ENCODE measurements around the gene TPD52L2. TPM values are rescaled to one million over a fixed set of nuclear protein-coding genes. Genes with fewer than 3 reads are reported as not detected.
A peak's percentile ranks its signal among the peaks of the same experiment; 100 is the strongest.
"Not testable (repeated sequence)": the region's sequence is repeated elsewhere in the genome, so short reads cannot be mapped to it uniquely, and the experiment has no call there.

Gene TPD52L2
- total RNA-seq, 4 donors from 2014 or later, result 57.7 to 92.4 (median 59.8) TPM

DNA sequence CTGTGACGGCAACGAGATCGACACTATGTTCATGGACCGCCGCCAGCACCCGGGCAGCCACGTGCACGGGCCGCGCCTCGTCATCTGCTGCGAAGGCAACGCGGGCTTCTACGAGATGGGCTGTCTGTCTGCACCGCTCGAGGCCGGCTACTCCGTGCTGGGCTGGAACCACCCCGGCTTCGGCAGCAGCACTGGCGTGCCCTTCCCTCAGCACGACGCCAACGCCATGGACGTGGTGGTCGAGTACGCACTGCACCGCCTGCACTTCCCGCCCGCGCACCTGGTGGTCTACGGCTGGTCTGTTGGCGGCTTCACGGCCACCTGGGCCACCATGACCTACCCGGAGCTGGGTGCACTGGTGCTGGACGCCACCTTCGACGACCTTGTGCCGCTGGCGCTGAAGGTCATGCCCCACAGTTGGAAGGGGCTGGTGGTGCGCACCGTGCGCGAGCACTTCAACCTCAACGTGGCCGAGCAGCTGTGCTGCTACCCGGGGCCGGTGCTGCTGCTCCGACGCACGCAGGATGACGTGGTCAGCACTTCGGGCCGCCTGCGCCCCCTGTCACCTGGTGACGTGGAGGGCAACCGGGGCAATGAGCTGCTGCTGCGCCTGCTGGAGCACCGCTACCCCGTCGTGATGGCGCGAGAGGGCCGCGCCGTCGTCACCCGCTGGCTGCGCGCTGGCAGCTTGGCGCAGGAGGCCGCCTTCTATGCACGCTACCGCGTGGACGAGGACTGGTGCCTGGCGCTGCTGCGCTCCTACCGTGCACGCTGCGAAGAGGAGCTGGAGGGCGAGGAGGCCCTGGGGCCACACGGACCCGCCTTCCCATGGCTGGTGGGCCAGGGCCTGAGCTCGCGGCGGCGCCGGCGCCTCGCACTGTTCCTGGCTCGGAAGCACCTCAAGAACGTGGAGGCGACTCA lies 2.8 kb upstream of the TPD52L2 start:
- Histone ChIP-seq H3K36me3 (no peaks in the 10 kb centered on the region), H3K27me3 (peaks cover 0 to under 1% (median 0%) of the 10 kb centered on the region in 3 donors), H3K9me3 (no peaks in the 10 kb centered on the region), H3K4me3 (no peak overlapping the region), H3K27ac (no peak overlapping the region), H3K4me1 (peaks cover 35 to 49% of the 10 kb centered on the region in 2 donors)
- intact Hi-C loops (cut with DNase I; ENCODE audit: low total_unique reads), result loop anchor here (10.0 kb wide), 1 partner anchor 237 kb away; the partner anchor contains the start of gene GMEB2
- ATAC-seq, result no peak
- in situ Hi-C loops (cut with MboI; ENCODE audit: low sequenced_read_pairs in 4 of 4), result loop anchor here in 1 of 4 donors (10.0 kb wide), 1 partner anchor 77 kb away; no protein-coding TSS in a partner anchor
- TF ChIP-seq CTCF (IDR thresholded peaks at IDR 0.05 in 4 of 5, conservative IDR thresholded peaks at IDR 0.05 in 1 of 5) (no peak), POLR2A (IDR thresholded peaks at IDR 0.05) (no peak)
- no peak for DNase-seq

- Histone ChIP-seq H3K27me3 (no peaks in the 10 kb centered on the region), H3K9me3 (no peaks in the 10 kb centered on the region), H3K4me1 (peaks cover 29 to 42% of the 10 kb centered on the region in 2 donors), H3K36me3 (no peaks in the 10 kb centered on the region), H3K27ac (peak overlapping the region; percentile 97 to 99 (median 98)), H3K4me3 (peak overlapping the region; percentile 70 to 99 (median 88))
- ATAC-seq, result no peak
- TF ChIP-seq CTCF (IDR thresholded peaks at IDR 0.05 in 4 of 5, conservative IDR thresholded peaks at IDR 0.05 in 1 of 5), result no peak
- no peak for TF ChIP-seq POLR2A (IDR thresholded peaks at IDR 0.05)
- DNase-seq, result no peak
- intact Hi-C loops (cut with DNase I; ENCODE audit: low total_unique reads) (loop anchor here (10.0 kb wide), 1 partner anchor 238 kb away; the partner anchor contains the start of gene GMEB2), in situ Hi-C loops (cut with MboI; ENCODE audit: low sequenced_read_pairs in 4 of 4) (loop anchor here in 1 of 4 donors (10.0 kb wide), 1 partner anchor 78 kb away; no protein-coding TSS in a partner anchor)
Observed at GRCh38 chr20:63863021-63863797, 1.9 kb upstream of the TPD52L2 start.

GRCh38 chr20:63863798-63864544 lies 1.1 kb upstream of the TPD52L2 start:
- peak; percentile 68 to 76 for DNase-seq
- Histone ChIP-seq H3K27ac (peak overlapping the region; percentile 97 to 99 (median 98)), H3K36me3 (peaks cover 0 to 5% of the 10 kb centered on the region in 2 donors), H3K4me1 (peaks cover 27 to 34% of the 10 kb centered on the region in 2 donors), H3K9me3 (no peaks in the 10 kb centered on the region), H3K27me3 (no peaks in the 10 kb centered on the region), H3K4me3 (peak overlapping the region; percentile 70 to 99 (median 88))
- intact Hi-C loops (cut with DNase I; ENCODE audit: low total_unique reads), result loop anchor here (2.0 to 10.0 kb wide), 4 partner anchors 33 to 239 kb away; partner anchors contain the start of genes GMEB2 and ZBTB46
- TF ChIP-seq CTCF (IDR thresholded peaks at IDR 0.05 in 4 of 5, conservative IDR thresholded peaks at IDR 0.05 in 1 of 5), result peak; percentile 59 to 73 (median 69)
- no peak for TF ChIP-seq POLR2A (IDR thresholded peaks at IDR 0.05)
- ATAC-seq, result peak; percentile 45 to 50
- in situ Hi-C loops (cut with MboI; ENCODE audit: low sequenced_read_pairs in 4 of 4), result loop anchor here in 1 of 4 donors (10.0 kb wide), 1 partner anchor 79 kb away; no protein-coding TSS in a partner anchor

- H3K27ac ChIP-seq, result peak overlapping the region; percentile 97 to 99 (median 98)
Observed at GRCh38 chr20:63864545-63864977, 509 bp upstream of the TPD52L2 start.

GRCh38 chr20:63867042-63867441 lies 2.0 kb downstream of the TPD52L2 start:
- not testable (repeated sequence) for H3K27me3 ChIP-seq, ATAC-seq, H3K27ac ChIP-seq, H3K4me3 ChIP-seq, H3K9me3 ChIP-seq, DNase-seq
- Histone ChIP-seq H3K36me3 (peaks cover 0 to 35% of the 10 kb centered on the region in 2 donors), H3K4me1 (peaks cover 25 to 27% of the 10 kb centered on the region in 2 donors)
- intact Hi-C loops (cut with DNase I; ENCODE audit: low total_unique reads) (loop anchor here (10.0 kb wide), 1 partner anchor 242 kb away; the partner anchor contains the start of gene GMEB2), in situ Hi-C loops (cut with MboI; ENCODE audit: low sequenced_read_pairs in 4 of 4) (loop anchor here in 1 of 4 donors (10.0 kb wide), 1 partner anchor 82 kb away; no protein-coding TSS in a partner anchor)

More at GRCh38 chr20:63864545-63864977, 509 bp upstream of the TPD52L2 start:
- H3K27me3 ChIP-seq, result no peaks in the 10 kb centered on the region
- intact Hi-C loops (cut with DNase I; ENCODE audit: low total_unique reads), result loop anchor here (2.0 to 10.0 kb wide), 4 partner anchors 34 to 240 kb away; partner anchors contain the start of genes GMEB2 and ZBTB46
- no peak for DNase-seq
- peak overlapping the region; percentile 70 to 99 (median 88) for H3K4me3 ChIP-seq
- in situ Hi-C loops (cut with MboI; ENCODE audit: low sequenced_read_pairs in 4 of 4), result loop anchor here in 1 of 4 donors (10.0 kb wide), 1 partner anchor 80 kb away; no protein-coding TSS in a partner anchor
- peaks cover 27 to 28% of the 10 kb centered on the region in 2 donors for H3K4me1 ChIP-seq
- ATAC-seq, result no peak
- no peaks in the 10 kb centered on the region for H3K9me3 ChIP-seq
- peak in 2 of 5 experiments; percentile 3 for TF ChIP-seq CTCF (IDR thresholded peaks at IDR 0.05 in 4 of 5, conservative IDR thresholded peaks at IDR 0.05 in 1 of 5)
- TF ChIP-seq POLR2A (IDR thresholded peaks at IDR 0.05), result no peak
- peaks cover 0 to 10% of the 10 kb centered on the region in 2 donors for H3K36me3 ChIP-seq

All from gastrocnemius medialis (tissue), 4 donors.